GM12874 (cell line): Measurements from ENCODE around the gene XRRA1.
A peak's percentile ranks its signal among the peaks of the same experiment; 100 is the strongest.

Source experiments
- CTCF ChIP-seq: IDR thresholded peaks from 2 replicates; pipeline ENCODE4 v1.5.1; 2011; ENCODE audit warnings: low read depth, mild to moderate bottlenecking, control low read depth, low read length, moderate library complexity; ENCODE audit not compliant: insufficient read depth

XRRA1 gene

DNA sequence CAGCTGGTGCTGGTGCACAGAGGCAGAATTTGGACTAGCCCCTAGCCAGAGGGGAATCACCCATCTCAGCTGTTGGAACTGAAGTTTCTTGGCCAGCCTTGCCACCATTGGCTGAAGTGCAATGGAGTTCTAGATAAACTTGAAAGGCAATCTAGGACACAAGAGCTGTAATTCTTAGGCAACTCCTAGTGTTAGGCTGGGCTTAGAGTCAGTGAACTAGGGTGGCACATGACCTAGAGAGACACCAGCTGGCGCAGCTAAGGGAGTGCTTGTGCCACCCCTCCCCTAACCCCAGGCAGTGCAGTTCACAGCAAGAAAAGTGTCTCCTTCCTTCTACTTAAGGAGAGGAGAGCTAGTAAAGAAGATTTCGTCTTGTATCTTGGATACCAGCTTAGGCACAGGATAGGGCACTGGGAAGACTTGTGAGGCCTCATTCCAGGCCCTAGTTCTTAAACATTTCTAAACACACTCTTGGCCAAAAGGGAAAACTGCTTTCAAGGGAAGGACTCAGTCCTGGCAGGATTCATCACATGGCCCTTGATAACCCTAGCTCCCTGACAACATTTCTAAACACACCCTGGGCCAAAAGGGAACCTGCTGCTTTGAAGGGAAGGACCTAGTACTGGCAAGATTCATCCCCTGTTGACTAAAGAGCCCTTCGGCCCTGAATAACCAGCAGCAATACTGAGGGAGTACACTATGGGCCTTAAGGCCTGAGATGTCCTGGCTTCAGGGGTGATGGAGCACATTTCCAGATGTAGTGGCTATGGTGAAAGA, 53.4 kb downstream of the XRRA1 start:
- TF ChIP-seq CTCF: no peak

GRCh38 chr11:74877132-74877531, 71.8 kb downstream of the XRRA1 start:
- peak; percentile 23; the same call in 1 of the 2 replicates for TF ChIP-seq CTCF

- TF ChIP-seq CTCF: no peak
These were observed 77.9 kb downstream of the XRRA1 start for GRCh38 chr11:74871037-74871436.

- TF ChIP-seq CTCF: peak; percentile 25; the same call in 1 of the 2 replicates
These were observed 78.4 kb downstream of the XRRA1 start for GRCh38 chr11:74870485-74870884.

- TF ChIP-seq CTCF: no peak
These were observed 82.3 kb downstream of the XRRA1 start for GRCh38 chr11:74866557-74866956.

DNA sequence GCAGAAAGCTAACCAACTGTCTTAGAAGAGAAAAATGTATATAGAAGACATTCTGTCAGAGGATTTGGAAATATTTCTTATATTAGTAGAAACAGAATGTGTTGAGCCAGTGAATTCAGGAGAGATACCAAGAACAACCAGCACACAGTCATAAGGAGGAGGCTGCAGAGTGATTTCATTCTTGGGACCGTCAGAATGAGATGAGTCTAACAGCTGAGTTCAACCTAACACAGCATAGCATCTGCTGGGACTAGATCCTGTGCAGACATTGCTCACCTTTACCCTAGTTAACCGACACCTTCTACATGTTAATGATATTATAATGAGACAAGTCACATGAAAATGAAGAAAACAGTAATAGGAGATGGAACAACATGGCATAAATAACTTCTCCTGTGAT, 85.5 kb downstream of the XRRA1 start:
- no peak for TF ChIP-seq CTCF

DNA sequence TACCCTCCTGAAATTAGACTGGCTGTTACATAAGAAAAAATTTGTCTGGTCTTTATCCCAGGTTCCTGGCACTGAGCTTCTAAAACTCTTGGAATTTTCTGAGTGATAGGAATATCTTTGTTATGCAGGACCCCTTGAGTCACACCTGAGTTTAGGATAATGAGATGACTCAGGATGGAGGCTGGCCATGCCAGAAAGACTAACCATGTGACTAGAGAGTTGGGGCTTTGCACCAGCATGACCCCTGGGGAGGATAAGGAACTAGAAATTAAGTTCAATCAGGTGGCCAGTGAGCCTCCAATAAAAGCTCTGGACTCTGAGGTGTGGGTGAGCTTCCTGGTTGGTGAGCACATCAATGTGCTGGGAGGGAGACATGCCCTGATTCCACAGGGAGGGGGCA, 88.1 kb downstream of the XRRA1 start:
- no peak for TF ChIP-seq CTCF
